NCI-H1105 treated with DMSO at 0.1 percent for 48 hours (cell line): ENCODE data around the gene MAVS.
"Not testable (repeated sequence)": the region's sequence is repeated elsewhere in the genome, so short reads cannot be mapped to it uniquely, and the experiment has no call there.

ENCODE experiments used
- DNase-seq: peaks from one replicate; lab custom pipeline; 2025; lab: John Stamatoyannopoulos, UW

Gene MAVS

GRCh38 chr20:3888622-3889488 is 42.2 kb downstream of the MAVS start, which contains the start of gene PANK2:
Gene PANK2 (plus strand): TSS chr20:3889387.
- peak; percentile 98 for DNase-seq

DNA sequence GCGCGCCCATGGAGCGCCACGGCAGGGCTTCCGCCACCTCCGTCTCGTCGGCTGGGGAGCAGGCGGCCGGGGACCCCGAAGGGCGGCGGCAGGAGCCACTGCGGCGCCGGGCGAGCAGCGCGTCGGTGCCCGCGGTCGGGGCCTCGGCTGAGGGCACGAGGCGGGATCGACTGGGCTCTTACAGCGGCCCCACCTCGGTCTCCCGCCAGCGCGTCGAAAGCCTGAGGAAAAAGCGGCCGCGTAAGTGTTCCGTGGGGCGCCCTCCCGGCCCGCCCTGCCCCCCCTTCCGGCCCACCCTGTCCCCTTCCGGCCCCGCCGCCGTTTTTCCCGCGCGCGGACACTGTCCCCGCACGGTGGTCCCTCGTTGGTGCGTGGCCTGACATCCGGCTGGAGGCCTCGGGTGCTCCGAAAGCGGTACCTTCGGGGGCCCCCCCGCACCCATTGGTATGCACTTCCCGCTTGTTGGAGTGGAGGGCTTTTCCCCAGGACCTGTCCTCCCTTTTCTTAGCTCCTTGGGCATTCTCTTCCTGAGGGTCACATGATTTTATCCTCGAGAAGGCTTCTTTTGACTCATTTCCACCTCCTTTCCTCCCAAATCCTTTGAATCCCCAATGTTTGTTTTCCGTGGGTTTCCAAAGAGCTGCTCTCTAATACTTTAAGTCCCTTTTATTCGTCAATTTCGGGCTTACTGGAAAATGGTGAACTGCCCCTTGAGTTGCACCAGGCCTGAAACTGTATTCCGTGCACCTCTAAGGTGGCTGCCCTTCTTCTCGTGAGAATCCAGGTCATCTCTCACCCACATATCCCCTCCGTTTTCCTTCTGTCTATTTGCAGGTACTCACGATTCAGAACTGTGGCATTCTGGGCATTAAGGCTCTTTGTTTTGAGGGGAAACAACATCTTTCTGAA is 43.1 kb downstream of the MAVS start:
- peak; percentile 38 for DNase-seq

- peak; percentile 54 for DNase-seq
Observed at GRCh38 chr20:3890398-3890751, 43.7 kb downstream of the MAVS start.

GRCh38 chr20:3890999-3891929 is 44.6 kb downstream of the MAVS start:
- DNase-seq, result no peak

GRCh38 chr20:3894796-3895195 is 48.2 kb downstream of the MAVS start:
- no peak for DNase-seq

- DNase-seq, result no peak
Observed at GRCh38 chr20:3896302-3896701, 49.7 kb downstream of the MAVS start.

- no peak for DNase-seq
Observed at GRCh38 chr20:3896853-3897583, 50.4 kb downstream of the MAVS start.

GRCh38 chr20:3898181-3898580 is 51.5 kb downstream of the MAVS start:
- not testable (repeated sequence) for DNase-seq

DNA sequence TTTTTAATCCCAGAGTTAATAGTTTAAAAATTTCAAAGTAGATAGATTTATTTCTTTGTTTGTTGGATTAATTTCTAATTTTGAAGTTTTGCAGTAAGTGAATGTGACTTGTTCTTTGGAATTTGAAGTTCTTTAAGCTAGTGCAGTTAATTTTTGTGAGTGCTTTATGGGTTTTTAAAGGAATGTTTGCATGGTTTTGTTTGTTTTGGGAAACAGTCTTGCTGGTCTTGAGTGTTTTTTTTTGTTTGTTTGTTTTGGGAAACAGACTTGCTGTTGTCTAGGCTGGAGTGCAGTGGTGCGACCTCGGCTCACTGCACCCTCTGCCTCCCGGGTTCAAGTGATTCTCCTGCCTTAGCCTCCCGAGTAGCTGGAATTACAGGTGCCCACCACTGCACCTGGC is 52.0 kb downstream of the MAVS start:
- no peak for DNase-seq

- DNase-seq, result no peak
Observed at GRCh38 chr20:3900187-3900604, 53.6 kb downstream of the MAVS start.

GRCh38 chr20:3901028-3901705 is 54.5 kb downstream of the MAVS start:
- no peak for DNase-seq

- DNase-seq, result no peak
Observed at GRCh38 chr20:3901706-3902440, 55.2 kb downstream of the MAVS start.

DNA sequence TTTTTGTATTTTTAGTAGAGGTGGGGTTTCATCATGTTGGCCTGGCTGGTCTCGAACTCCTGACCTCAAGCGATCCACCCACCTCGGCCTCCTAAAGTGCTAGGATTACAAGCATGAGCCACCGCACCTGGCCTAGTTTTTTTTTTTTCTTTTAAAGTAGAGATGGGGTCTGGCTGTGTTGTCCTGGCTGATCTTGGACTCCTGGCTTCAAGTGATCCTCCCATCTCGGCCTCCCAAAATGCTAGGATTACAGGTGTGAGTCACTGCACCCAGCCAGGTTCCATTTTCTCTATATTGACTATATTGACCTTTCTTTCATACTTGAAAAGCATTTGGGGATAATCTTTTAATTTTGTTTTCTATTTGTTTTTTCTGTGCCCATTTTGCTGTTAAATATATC is 55.8 kb downstream of the MAVS start:
- no peak for DNase-seq

DNA sequence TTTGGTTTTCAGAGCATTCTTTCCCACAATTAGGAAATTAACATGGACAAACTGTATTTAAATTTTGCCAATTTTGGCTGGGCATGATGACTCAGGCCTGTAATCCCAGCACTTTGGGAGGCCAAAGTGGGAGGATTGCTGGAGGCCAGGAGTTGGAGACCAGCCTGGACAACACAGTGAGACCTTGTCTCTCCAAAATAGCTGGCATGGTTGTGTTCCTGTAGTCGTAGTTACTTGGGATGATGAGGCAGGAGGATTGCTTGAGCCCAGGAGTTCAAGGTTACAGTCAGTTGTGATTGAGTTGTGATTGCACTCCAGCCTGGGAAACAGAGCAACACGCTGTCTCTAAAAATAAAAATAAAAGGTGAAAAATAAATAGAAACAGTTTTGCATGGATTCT is 57.6 kb downstream of the MAVS start:
- no peak for DNase-seq

GRCh38 chr20:3904857-3905256 is 58.2 kb downstream of the MAVS start:
- no peak for DNase-seq

DNA sequence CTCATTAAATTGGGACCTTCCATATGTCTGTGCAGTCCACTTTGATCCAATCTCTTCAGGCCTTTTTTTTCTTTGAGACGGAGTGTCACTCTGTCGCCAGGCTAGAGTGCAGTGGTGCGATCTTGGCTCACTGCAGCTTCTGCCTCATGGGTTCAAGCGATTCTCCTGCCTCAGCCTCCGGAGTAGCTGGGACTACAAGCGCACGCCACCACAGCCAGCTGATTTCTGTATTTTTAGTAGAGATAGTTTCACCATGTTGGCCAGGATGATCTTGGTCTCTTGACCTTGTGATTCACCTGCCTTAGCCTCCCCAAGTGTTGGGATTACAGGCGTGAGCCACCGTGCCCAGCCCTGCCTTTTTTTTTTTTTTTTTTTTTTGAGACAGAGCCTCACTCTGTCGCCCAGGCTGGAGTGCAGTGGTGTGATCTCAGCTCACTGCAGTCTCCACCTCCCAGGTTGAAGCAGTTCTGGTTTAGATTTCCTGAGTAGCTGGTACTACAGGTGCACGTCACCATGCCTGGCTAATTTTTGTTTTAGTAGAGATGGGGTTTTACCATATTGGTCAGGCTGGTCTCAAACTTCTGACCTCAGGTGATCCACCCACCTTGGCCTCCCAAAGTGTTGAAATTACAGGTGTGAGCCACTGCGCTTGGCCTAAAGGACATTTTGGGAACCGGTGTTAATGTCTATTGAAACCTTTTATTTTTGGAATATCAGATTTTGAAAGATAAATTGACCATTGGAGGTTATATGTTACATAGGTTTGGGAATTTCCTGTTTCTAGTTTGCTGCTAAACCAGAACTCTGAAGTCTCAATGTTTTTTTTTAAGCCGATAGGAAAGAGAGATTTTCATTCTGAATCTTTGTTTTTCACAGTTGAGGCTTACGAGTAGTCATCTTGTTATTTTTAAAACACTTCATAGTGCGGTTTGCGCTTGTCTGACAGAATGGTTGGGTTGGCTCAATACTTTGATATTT is 60.4 kb downstream of the MAVS start:
- DNase-seq, result not testable (repeated sequence)

DNA sequence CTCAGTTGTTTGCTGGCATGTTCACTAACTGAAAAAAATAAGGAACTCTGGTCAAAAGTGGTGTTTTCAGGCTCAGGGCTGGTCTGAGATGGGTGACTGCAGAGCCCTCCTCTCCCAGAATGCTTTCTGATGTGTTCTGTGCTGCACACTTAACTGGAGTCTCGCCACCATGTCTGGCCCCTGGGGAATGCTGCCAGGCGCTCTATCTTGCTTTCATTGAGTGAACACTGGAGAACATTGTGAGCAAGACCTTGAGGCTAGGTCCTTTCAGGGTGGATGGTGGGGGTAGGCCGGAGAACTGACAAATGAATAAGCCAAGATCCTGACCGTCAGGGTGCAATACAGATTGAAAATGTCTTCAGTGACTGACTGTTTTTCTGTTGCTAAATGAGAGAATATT is 62.0 kb downstream of the MAVS start:
- DNase-seq, result no peak

DNA sequence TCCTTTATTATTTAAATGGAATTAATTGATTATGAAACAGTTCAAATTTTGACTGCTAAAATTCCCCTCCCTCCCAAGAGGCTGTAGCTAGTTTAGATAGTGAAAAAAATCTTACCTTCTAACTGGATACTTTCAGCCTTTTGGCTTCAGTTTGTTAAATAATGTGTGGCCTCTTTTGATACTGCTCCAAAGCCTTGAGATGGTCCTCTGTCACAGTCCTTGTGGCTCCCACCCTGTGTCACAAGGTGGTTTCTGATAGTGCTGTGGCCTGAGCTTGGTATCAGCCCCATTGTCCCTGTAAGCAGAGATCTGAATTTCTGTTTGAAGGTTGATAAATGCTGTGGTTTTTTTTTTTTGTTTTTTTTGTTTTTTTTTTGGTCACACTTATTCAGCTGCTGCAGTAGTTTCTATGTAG is 63.3 kb downstream of the MAVS start:
- no peak for DNase-seq

- DNase-seq, result no peak
Observed at GRCh38 chr20:3910853-3911252, 64.2 kb downstream of the MAVS start.
